GM12891 (cell line): ENCODE results near the gene CNTN5.

Experiments
- PAX5 ChIP-seq: IDR thresholded peaks from 2 replicates; pipeline ENCODE4 v1.6.1; 2011; ENCODE audit warnings: low read length, moderate library complexity, mild to moderate bottlenecking; ENCODE audit not compliant: insufficient read depth, severe bottlenecking
- POLR2A ChIP-seq: IDR thresholded peaks from 2 replicates; pipeline ENCODE4 v1.6.1; 2011; ENCODE audit warnings: low read depth, low read length, control low read depth
- POLR2AphosphoS5 ChIP-seq: IDR thresholded peaks from 2 replicates; pipeline ENCODE4 v1.6.1; 2011; ENCODE audit warnings: low read depth, low read length, control low read depth
- TAF1 ChIP-seq: IDR thresholded peaks from 2 replicates; pipeline ENCODE4 v1.6.1; 2011; ENCODE audit warnings: low read depth, low read length, control low read depth

GRCh38 chr11:100182350-100182749 lies 1161.6 kb downstream of the CNTN5 start:
- no peak for TF ChIP-seq POLR2A
- no peak for TF ChIP-seq TAF1
- TF ChIP-seq POLR2AphosphoS5: no peak
- no peak for TF ChIP-seq PAX5
